ENCODE measurements around the gene SERAC1. TPM values are rescaled to one million over a fixed set of nuclear protein-coding genes. Genes with fewer than 3 reads are reported as not detected.
"Not testable (repeated sequence)": the region's sequence is repeated elsewhere in the genome, so short reads cannot be mapped to it uniquely, and the experiment has no call there.

Gene SERAC1
- total RNA-seq, 1 donor from 2014 or later: 9.3 TPM

DNA sequence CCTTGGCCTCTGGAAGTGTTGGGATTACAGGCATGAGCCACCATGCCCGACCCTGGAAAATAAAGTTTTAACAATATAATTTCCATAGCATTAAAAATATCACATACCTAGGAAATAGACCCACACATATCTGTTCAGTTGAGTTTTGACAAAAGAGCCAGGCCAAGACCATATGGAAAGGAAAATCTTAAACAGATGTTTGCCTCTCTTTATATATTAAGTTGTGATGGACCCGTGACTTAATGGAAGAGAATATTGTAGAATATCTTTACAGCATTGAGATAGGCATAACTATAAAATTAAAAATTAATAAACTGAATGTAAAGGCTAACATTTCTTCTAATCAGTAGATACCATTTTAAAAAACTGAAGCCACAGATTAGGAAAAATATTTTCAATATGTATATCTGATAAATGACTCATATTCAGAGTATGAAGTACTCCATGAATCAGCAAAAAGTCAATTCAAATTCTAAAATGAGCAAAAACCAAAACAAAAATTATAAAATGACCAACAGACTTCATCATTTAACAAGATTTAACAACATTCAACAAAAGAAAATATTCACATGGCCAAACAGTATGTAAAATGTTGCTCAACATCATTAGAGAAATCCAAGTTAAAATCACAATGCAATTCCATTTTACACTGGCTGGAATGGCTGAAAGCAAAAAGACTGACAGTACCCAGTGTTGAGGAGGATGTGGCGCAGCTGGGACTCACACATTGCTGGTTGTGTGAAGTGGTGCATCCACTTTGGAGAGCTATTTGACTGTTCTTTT lies 43.4 kb upstream of the SERAC1 start:
- DNase-seq (ENCODE audit: low read depth): peak; percentile 34
- Histone ChIP-seq H2AFZ (ENCODE audit: low read depth, low read length) (no peak overlapping the region), H3K4me2 (ENCODE audit: low read length) (peak overlapping the region; percentile 41), H3K79me2 (ENCODE audit: insufficient read depth, low read length) (no peaks in the 10 kb centered on the region), H3K4me3 (ENCODE audit: insufficient read depth, low read depth, low read length) (no peak overlapping the region), H3K9ac (ENCODE audit: low read length) (peak overlapping the region; percentile 24), H3K4me1 (ENCODE audit: insufficient read depth, low read length) (peaks cover 22% of the 10 kb centered on the region), H3K36me3 (ENCODE audit: insufficient read depth, low read length) (no peaks in the 10 kb centered on the region), H4K20me1 (ENCODE audit: insufficient read depth, low read length) (no peaks in the 10 kb centered on the region), H3K9me3 (ENCODE audit: insufficient read depth, low read depth, low read length) (no peaks in the 10 kb centered on the region), H3K27me3 (ENCODE audit: insufficient read depth, low read length) (no peaks in the 10 kb centered on the region), H3K27ac (ENCODE audit: low read depth, low read length) (peak overlapping the region; percentile 59)
- TF ChIP-seq EZH2 (IDR thresholded peaks at IDR 0.05; ENCODE audit: insufficient read depth, low read length): no peak
- TF ChIP-seq, protein P1, sequence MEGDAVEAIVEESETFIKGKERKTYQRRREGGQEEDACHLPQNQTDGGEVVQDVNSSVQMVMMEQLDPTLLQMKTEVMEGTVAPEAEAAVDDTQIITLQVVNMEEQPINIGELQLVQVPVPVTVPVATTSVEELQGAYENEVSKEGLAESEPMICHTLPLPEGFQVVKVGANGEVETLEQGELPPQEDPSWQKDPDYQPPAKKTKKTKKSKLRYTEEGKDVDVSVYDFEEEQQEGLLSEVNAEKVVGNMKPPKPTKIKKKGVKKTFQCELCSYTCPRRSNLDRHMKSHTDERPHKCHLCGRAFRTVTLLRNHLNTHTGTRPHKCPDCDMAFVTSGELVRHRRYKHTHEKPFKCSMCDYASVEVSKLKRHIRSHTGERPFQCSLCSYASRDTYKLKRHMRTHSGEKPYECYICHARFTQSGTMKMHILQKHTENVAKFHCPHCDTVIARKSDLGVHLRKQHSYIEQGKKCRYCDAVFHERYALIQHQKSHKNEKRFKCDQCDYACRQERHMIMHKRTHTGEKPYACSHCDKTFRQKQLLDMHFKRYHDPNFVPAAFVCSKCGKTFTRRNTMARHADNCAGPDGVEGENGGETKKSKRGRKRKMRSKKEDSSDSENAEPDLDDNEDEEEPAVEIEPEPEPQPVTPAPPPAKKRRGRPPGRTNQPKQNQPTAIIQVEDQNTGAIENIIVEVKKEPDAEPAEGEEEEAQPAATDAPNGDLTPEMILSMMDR (IDR thresholded peaks at IDR 0.05; ENCODE audit: insufficient read depth, low read depth, low read length): no peak
- Mint-ChIP-seq H3K27ac (ENCODE audit: unreplicated experiment) (peak overlapping the region; percentile 87), H3K4me3 (ENCODE audit: unreplicated experiment) (no peak overlapping the region), H3K36me3 (ENCODE audit: low read depth, unreplicated experiment) (no peaks in the 10 kb centered on the region), H3K27me3 (ENCODE audit: low read depth, unreplicated experiment) (no peaks in the 10 kb centered on the region), H3K4me1 (ENCODE audit: low read depth, unreplicated experiment) (peaks cover 12% of the 10 kb centered on the region), H3K9me3 (ENCODE audit: unreplicated experiment) (no peaks in the 10 kb centered on the region)
- no peak for FAIRE-seq

DNA sequence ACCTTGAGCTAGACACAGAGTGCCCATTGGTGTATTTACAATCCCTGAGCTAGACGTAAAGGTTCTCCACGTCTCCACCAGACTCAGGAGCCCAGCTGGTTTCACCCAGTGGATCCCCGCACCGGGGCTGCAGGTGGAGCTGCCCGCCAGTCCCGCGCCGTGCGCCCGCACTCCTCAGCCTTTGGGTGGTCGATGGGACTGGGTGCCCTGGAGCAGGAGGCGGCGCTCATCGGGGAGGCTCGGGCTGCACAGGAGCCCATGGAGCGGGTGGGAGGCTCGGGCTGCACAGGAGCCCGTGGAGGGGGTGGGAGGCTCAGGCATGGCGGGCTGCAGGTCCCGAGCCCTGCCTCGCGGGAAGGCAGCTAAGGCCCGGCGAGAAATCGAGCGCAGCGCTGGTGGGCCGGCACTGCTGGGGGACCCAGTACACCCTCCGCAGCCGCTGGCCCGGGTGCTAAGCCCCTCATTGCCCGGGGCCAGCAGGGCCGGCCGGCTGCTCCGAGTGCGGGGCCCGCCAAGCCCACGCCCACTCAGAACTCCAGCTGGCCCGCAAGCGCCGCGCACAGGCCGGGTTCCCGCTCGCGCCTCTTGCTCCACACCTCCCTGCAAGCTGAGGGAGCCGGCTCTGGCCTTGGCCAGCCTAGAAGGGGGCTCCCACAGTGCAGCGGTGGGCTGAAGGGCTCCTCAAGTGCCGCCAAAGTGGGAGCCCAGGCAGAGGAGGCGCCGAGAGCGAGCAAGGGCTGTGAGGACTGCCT lies 41.7 kb upstream of the SERAC1 start:
- H3K9me3 Mint-ChIP-seq (ENCODE audit: unreplicated experiment); H4K20me1 ChIP-seq (ENCODE audit: insufficient read depth, low read length); H3K27ac Mint-ChIP-seq (ENCODE audit: unreplicated experiment); H3K36me3 Mint-ChIP-seq (ENCODE audit: low read depth, unreplicated experiment); FAIRE-seq; H3K4me3 ChIP-seq (ENCODE audit: insufficient read depth, low read depth, low read length); H3K27me3 ChIP-seq (ENCODE audit: insufficient read depth, low read length); H3K27me3 Mint-ChIP-seq (ENCODE audit: low read depth, unreplicated experiment); H3K79me2 ChIP-seq (ENCODE audit: insufficient read depth, low read length); H3K9ac ChIP-seq (ENCODE audit: low read length); H2AFZ ChIP-seq (ENCODE audit: low read depth, low read length); DNase-seq (ENCODE audit: low read depth); H3K36me3 ChIP-seq (ENCODE audit: insufficient read depth, low read length); H3K9me3 ChIP-seq (ENCODE audit: insufficient read depth, low read depth, low read length); H3K4me3 Mint-ChIP-seq (ENCODE audit: unreplicated experiment); H3K4me2 ChIP-seq (ENCODE audit: low read length); H3K27ac ChIP-seq (ENCODE audit: low read depth, low read length): not testable (repeated sequence)
- peaks cover 12% of the 10 kb centered on the region for H3K4me1 Mint-ChIP-seq (ENCODE audit: low read depth, unreplicated experiment)
- peaks cover 22% of the 10 kb centered on the region for H3K4me1 ChIP-seq (ENCODE audit: insufficient read depth, low read length)

DNA sequence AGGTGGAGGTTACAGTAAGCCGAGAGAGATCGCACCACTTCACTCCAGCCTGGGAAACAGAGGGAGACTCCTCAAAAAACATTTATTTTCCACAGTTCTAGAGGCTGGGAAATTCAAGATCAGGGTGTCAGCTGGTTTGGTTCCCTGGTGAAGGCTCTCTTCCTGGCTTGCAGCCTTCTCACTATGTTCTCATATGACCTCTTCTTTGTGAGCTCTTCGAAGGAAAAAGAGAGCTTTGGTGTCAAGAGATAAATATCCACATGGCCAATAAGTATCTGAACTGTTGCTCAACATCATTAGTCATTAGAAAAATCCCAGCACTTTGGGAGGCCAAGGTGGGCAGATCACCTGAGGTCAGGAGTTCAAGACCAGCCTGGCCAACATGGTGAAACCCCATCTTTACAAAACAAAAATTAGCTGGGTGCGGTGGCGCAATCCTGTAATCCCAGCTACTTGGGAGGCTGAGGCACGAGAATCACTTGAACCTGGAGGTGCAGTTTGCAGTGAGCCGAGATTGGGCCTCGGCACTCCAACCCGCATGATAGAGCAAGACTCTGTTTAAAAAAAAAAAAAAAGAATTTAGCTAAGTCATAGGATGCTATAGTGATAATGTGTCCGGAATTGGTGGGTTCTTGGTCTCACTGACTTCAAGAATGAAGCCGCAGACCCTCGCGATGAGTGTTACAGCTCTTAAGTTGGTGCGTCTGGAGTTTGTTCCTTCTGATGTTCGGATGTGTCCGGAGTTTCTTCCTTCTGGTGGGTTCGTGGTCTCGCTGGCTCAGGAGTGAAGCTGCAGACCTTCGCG lies 40.4 kb upstream of the SERAC1 start:
- Histone ChIP-seq H3K27ac (ENCODE audit: low read depth, low read length) (peak overlapping the region; percentile 73), H3K9ac (ENCODE audit: low read length) (peak overlapping the region; percentile 58), H3K4me2 (ENCODE audit: low read length) (peak overlapping the region; percentile 76), H3K4me1 (ENCODE audit: insufficient read depth, low read length) (peaks cover 22% of the 10 kb centered on the region)
- FAIRE-seq; H3K36me3 ChIP-seq (ENCODE audit: insufficient read depth, low read length); H3K79me2 ChIP-seq (ENCODE audit: insufficient read depth, low read length); H3K4me3 Mint-ChIP-seq (ENCODE audit: unreplicated experiment); H3K27me3 Mint-ChIP-seq (ENCODE audit: low read depth, unreplicated experiment); H3K9me3 Mint-ChIP-seq (ENCODE audit: unreplicated experiment); DNase-seq (ENCODE audit: low read depth); H3K36me3 Mint-ChIP-seq (ENCODE audit: low read depth, unreplicated experiment); H3K4me3 ChIP-seq (ENCODE audit: insufficient read depth, low read depth, low read length); H4K20me1 ChIP-seq (ENCODE audit: insufficient read depth, low read length); H2AFZ ChIP-seq (ENCODE audit: low read depth, low read length); H3K27me3 ChIP-seq (ENCODE audit: insufficient read depth, low read length); H3K27ac Mint-ChIP-seq (ENCODE audit: unreplicated experiment); H3K9me3 ChIP-seq (ENCODE audit: insufficient read depth, low read depth, low read length): not testable (repeated sequence)
- H3K4me1 Mint-ChIP-seq (ENCODE audit: low read depth, unreplicated experiment): peaks cover 12% of the 10 kb centered on the region

Data from astrocyte (in vitro differentiated cells and primary cell).